GM19468 (cell line): ENCODE results near the gene AP5Z1.

Experiments used
- ATAC-seq: cut with Tn5 transposase; IDR thresholded peaks from one replicate; pipeline ENCODE4 v1.9.1; 2021; ENCODE audit warnings: mild to moderate bottlenecking, moderate library complexity, moderate number of reproducible peaks; ENCODE audit not compliant: unreplicated experiment; ENCODE audit errors: extremely low read depth

AP5Z1 gene

GRCh38 chr7:4818000-4818794 lies 42.8 kb downstream of the AP5Z1 start:
- ATAC-seq = no peak

DNA sequence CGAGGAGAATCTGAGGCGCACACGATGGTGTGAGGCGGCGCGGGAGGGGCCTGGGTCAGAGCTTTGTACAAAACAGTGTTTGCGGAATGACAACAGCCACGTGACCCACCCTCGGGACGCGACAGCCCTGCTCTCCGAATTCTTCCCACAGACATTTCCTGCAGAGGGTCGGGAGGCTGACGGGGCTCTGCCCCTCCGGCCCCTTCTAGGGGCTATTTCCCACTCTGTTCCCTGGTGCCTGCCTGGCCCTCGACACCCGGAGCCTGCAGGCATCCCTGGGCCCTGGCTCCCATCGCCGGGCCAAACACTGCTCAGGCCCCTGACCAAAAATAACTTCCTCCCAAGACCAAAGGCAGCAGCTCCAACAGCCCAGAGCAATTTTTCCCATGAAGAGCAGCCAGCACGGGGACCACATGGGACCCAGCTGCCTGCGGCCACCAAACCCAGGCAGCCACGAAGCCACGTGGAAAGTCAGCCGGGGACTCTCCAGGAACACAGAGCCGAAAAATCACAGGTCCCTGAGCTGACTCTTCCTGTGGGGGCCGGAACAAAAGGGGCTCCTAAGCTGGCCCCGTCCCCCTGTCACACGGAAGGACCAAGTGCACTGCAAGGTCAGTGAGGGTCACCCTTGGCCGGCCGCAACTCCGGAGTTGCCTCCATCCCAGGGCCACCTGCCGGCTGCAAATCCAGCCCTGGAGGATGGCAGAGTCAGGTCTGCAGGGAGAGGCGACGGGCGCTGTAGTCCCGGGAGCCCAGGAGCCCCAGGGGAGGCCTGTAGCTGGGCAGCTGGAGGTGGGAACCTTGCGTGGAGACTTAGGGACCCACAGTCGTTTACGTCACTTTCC lies 44.4 kb downstream of the AP5Z1 start:
- no peak for ATAC-seq

DNA sequence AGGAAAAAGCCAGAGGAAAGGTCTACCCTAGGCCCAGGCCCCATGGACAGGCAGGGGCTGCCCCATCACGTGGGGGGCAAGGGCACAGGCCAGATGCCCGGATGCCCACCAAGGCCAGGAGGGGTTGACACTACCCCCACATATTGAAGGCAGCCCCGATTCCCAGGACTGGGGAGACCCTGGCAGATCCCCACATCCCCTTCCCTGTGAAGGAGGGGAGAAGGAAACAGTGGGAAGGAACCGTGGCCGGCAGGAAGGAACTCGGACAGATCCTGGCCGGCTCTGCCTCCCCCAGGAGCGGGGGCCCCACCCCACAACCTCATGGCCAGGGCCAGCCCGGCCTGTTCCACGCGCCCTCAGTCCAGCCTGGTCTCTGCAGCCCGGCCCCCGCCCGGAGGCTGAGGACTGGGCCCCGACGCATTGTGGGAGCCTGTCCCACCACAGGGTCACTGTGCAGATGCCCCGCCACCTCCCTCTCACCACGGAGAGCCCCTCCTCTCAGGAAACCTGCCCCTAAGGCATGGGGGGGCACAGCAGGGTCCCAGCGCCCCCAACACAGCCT lies 45.1 kb downstream of the AP5Z1 start:
- no peak for ATAC-seq

- no peak for ATAC-seq
Observed at GRCh38 chr7:4820967-4821471, 45.6 kb downstream of the AP5Z1 start.

- no peak for ATAC-seq
Observed at GRCh38 chr7:4822677-4823076, 47.3 kb downstream of the AP5Z1 start.

DNA sequence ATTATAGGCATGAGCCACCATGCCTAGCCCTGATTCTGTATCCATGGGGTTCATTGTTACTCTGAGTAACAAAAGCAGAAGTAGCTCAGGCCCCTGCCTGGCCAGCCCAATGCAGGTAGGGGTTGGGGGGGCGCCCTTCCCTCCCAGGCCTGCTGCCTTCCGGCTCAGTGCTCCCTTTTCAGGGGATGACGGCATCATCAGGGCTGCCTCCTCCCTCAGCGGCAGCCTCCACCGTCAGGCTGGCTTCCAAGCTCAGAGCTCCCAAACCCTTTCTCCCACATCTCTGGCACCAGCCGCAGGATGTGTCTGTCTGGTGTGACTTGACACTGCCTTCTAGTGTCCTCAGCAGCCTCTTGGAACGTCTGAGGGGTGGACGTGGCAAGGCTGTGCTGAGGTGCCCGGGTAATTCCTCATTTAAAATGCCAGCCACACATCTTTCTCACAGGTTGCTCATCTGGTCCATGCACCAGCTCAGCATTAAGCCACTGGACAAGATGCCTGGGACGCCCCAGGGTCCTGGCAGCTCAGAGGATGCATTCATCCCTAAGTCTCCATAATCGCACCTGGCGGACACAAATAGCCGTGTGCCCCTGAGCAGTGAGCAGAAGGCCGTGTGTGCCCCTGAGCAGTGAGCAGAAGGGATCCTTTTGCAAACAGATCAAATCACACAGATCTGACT lies 48.2 kb downstream of the AP5Z1 start:
- no peak for ATAC-seq

DNA sequence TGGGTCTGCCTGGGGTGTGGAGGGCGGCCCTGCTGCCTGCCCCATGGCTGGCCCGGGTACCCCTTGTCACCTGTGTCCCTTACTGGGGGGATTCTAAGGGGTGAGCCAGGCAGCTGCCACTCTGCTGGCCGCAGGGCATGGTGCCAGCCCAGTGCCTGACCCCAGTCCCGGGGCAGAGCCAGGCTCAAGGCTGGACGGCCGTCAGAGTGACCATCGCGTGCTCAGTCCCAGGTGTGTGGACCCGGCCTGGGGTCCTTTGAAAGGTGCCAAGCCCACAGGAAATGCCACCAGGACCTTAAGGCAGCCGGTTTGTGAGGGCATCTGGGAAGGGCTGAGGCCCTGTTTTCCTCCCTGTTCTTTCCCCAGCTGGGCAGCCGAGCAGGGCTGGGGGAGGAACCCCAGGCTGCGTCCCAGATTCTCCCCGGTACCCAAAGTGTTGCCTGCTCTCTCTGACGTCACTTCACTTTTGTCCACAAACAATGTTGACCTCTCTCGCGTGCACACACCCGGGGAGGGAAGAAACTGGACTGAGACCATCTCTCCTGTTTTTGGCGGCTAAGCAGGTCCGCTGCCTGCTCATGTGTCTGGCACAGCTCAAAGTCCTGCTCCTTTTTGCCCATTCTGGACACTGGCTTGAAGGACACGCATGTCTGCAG lies 48.8 kb downstream of the AP5Z1 start:
- no peak for ATAC-seq

DNA sequence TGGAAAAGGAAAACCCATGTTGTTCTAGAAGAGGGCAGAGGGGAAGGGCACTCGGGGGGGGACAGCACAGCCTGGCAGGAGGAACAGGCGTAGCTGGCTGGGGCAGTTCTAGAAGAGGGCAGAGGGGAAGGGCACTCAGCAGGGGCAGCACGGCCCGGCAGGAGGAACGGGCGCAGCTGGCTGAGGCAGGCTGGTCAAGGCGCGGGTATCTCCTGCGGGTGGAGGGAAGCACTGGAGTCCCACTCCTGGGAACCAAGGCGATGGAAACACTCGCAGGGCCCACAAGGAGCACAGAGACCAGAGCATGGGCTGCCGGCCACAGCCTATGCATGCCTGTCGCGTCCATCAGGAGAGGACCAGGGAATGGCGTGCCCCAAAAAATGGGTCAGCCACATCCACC lies 49.7 kb downstream of the AP5Z1 start:
- ATAC-seq = no peak

- no peak for ATAC-seq
Observed at GRCh38 chr7:4828720-4829383, 53.4 kb downstream of the AP5Z1 start.

DNA sequence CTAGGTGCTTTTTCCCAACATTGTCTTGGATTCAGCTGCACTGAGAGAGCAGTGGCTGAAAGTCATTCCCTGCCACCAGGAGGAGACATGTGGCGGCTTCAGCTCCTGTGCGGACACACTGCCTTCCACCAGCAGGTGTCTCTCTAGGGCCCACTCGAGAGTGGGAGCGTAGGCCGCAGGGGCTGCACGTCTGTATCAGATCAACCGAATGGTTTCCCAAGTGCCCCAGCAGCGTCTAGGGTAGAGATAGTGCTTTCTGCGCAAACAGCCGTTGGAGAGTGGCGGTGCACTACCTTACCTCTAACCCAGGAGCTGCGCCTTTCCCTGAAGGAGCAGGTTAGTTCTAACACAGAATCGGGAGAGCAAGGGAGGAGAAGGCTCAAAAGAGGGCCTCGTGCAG lies 54.8 kb downstream of the AP5Z1 start:
- ATAC-seq = no peak

DNA sequence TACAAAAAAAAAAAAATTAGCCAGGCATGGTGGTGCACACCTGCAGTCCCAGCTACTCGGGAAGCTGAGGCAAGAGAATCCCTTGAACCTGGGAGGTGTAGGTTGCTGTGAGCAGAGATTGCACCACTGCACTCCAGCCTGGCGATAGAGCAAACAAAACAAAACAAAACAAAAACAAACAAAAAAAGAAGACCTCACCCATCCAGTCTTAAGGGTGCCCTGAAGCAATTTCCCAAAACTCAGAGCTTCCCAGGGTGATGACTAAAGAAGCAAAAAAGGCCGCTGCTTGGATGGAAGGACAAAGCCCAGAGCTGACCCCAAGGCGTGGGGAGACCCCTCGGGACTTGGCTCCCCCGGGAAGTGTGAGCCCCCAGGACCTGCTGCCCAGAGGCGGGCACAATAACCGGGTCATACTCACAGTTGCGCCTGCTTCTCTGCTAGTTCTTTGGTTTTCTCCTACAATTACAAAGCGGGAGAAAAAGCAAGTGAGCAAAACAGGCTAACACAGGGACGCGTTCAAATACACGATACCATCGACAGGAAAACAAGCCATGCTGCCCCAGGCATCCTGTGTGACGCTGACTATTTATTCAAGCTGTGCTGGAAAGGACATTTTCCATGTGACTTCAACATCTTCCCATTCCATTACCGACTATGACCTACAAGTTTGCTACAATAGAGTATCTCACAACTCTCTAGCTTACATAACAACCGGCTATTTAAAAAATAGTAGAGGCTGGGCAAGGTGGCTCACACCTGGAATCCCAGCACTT lies 56.5 kb downstream of the AP5Z1 start:
- no peak for ATAC-seq

DNA sequence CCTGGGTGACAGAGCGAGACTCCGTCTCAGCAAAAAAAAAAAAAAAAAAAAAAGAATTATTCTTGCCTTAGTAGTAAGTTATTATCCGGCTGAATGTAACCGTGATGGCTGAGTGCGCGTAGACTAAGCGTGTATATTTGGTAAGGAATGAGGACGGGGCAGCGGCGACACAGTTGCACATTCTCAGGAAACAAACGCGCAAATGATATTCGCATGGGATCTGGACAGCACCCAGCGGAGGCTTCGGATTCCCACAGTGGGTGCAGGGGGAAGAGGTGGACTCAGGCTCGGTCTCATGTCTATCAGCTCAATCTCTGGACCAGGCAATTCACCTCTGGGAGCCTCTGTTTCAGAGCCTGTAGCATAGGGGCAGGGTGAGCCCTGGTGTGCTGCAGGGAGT lies 57.3 kb downstream of the AP5Z1 start:
- ATAC-seq = no peak

GRCh38 chr7:4833176-4833575 lies 57.8 kb downstream of the AP5Z1 start:
- ATAC-seq = no peak

- ATAC-seq = no peak
Observed at GRCh38 chr7:4833691-4834600, 58.5 kb downstream of the AP5Z1 start.

GRCh38 chr7:4834601-4835397 lies 59.4 kb downstream of the AP5Z1 start:
- ATAC-seq = no peak

GRCh38 chr7:4835398-4836205 lies 60.2 kb downstream of the AP5Z1 start:
- no peak for ATAC-seq
